Keratinocyte (primary cell): ENCODE data around the gene AKR1A1. TPM values are rescaled to one million over a fixed set of nuclear protein-coding genes. Genes with fewer than 3 reads are reported as not detected.

ENCODE experiments used
- DNase-seq: peaks from one replicate; pipeline ENCODE4 v3.0.0-alpha.2; 2011; ENCODE audit warnings: low read depth, missing footprints, low spot score
- FAIRE-seq: peaks from 2 replicates; lab custom pipeline; 2011; peaks lifted over from hg19 to GRCh38; lab: Jason Lieb, UNC
- H2AFZ ChIP-seq: 2 replicates; pipeline ENCODE4 v1.6.0; 2012; ENCODE audit warnings: low read length, control low read depth, inconsistent platforms; ENCODE audit not compliant: control insufficient read depth
- H3K27ac ChIP-seq: 2 replicates; pipeline ENCODE4 v1.5.1; 2011; ENCODE audit warnings: low read length; ENCODE audit not compliant: control insufficient read depth, insufficient read depth
- H3K27me3 ChIP-seq: 3 replicates; pipeline ENCODE4 v1.6.0; 2011; ENCODE audit warnings: low read length; ENCODE audit not compliant: control insufficient read depth, insufficient read depth; ENCODE audit errors: extremely low read depth
- H3K36me3 ChIP-seq, 2 experiments: 2 replicates in 1 of 2; 3 replicates in 1 of 2; pipeline ENCODE4 v1.5.1; 2011; ENCODE audit warnings: low read length in 2 of 2, mild to moderate bottlenecking in 1 of 2; ENCODE audit not compliant: control insufficient read depth in 2 of 2, insufficient read depth in 2 of 2; ENCODE audit errors: extremely low read depth in 1 of 2
- H3K4me1 ChIP-seq: 3 replicates; pipeline ENCODE4 v1.5.1; 2011; ENCODE audit warnings: low read length; ENCODE audit not compliant: control insufficient read depth, insufficient read depth; ENCODE audit errors: extremely low read depth
- H3K4me2 ChIP-seq: 3 replicates; pipeline ENCODE4 v1.6.0; 2011; ENCODE audit warnings: low read depth, low read length; ENCODE audit not compliant: control insufficient read depth, insufficient read depth; ENCODE audit errors: extremely low read depth
- H3K4me3 ChIP-seq, 3 experiments: fragments of 200-600 bp in 1 of 3; sonication (generic) in 1 of 3; 2 replicates in 2 of 3; 3 replicates in 1 of 3; pipeline ENCODE4 v1.5.1; 2011 to 2016; ENCODE audit warnings: low read length in 3 of 3, mild to moderate bottlenecking in 3 of 3, control low read depth in 2 of 3, inconsistent platforms in 1 of 3, low read depth in 1 of 3, mixed read lengths in 1 of 3, mixed run types in 1 of 3, moderate library complexity in 1 of 3; ENCODE audit not compliant: control insufficient read depth in 2 of 3, insufficient read depth in 2 of 3; ENCODE audit errors: extremely low read depth in 1 of 3
- H3K79me2 ChIP-seq: 2 replicates; pipeline ENCODE4 v1.6.0; 2012; ENCODE audit warnings: low read length; ENCODE audit not compliant: control insufficient read depth, insufficient read depth
- H3K9ac ChIP-seq: 3 replicates; pipeline ENCODE4 v1.6.0; 2011; ENCODE audit warnings: low read length; ENCODE audit not compliant: control insufficient read depth, insufficient read depth; ENCODE audit errors: extremely low read depth
- H3K9me1 ChIP-seq: 3 replicates; pipeline ENCODE4 v1.6.0; 2011; ENCODE audit warnings: low read length; ENCODE audit not compliant: control insufficient read depth, insufficient read depth; ENCODE audit errors: extremely low read depth
- H3K9me3 ChIP-seq: 2 replicates; pipeline ENCODE4 v1.5.1; 2012; ENCODE audit warnings: low read depth, low read length; ENCODE audit not compliant: control insufficient read depth
- H4K20me1 ChIP-seq: 3 replicates; pipeline ENCODE4 v1.6.0; 2011; ENCODE audit warnings: low read length; ENCODE audit not compliant: control insufficient read depth, insufficient read depth; ENCODE audit errors: extremely low read depth
- EZH2 ChIP-seq: IDR thresholded peaks from one replicate; pipeline ENCODE4 v1.6.1; 2012; ENCODE audit warnings: inconsistent platforms, mild to moderate bottlenecking, low read length, moderate library complexity
- dilution Hi-C: fragments of 300-500 bp; cut with MboI; formaldehyde crosslinking; loops from one replicate; pipeline ENCODE4 v1.7.0; 2020; ENCODE audit warnings: low sequenced_read_pairs; ENCODE audit not compliant: extremely low pct_ligation_motif_present
- polyA plus RNA-seq, 5 experiments: library from polyadenylated mRNA; depleted of rRNA in 3 of 5; stranded (reverse) in 3 of 5; stranded (forward) in 1 of 5; unstranded in 1 of 5; fragments of >200 nt; gene quantifications; 1 replicate in 1 of 5; 2 replicates in 3 of 5; 3 replicates in 1 of 5; pipeline versions ENCODE4 v1.2.1 to v1.2.3, GENCODE V29; 2011 to 2012; ENCODE audit warnings: missing spikeins in 2 of 5, low read depth in 1 of 5, low replicate concordance in 1 of 5
- small RNA-seq, 3 experiments: library from RNA; depleted of rRNA; stranded (forward); fragments of <200 nt; gene quantifications; one replicate each; pipeline ENCODE3, GENCODE V24; 2012; ENCODE audit warnings: low read depth in 3 of 3, low replicate concordance in 1 of 3; ENCODE audit not compliant: insufficient read length in 3 of 3
- TF ChIP-seq, protein P1 (sequence below), 3 experiments: IDR thresholded peaks in 1 of 3; conservative IDR thresholded peaks in 1 of 3; optimal IDR thresholded peaks in 1 of 3; 2 replicates in 2 of 3; 3 replicates in 1 of 3; pipeline versions ENCODE3 to v1.5.1; 2011; ENCODE audit warnings: low read length in 3 of 3, mild to moderate bottlenecking in 3 of 3, moderate library complexity in 2 of 3, control low read depth in 1 of 3, inconsistent platforms in 1 of 3; ENCODE audit not compliant: insufficient read depth in 2 of 3; ENCODE audit errors: extremely low read depth in 1 of 3

AKR1A1 gene
- polyA plus RNA-seq, 1 donor (not counting 4 experiments of a cell fraction or from before 2014, with no cell fraction given), result 107 TPM

DNA sequence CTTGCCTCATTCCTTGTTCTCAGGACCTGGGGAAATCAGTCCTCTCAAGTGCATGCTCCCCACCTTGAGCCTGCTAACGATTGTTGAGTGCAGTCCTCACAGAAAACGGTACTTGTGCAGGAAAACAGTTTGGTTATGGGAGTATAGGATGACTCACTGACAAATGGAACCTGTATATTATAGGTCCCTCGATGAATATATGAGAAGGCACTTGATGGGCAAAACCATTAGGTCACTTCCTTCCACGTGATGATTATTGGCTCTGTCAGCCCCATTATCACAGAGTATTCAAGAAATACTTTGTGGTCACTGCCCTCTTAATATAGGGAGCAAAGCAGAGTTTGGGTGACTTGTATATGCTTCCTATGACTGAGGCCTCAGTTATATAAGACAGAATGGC lies 67.0 kb downstream of the AKR1A1 start:
- H3K4me3 ChIP-seq, result no peak overlapping the region
- no peaks in the 10 kb centered on the region for H3K79me2 ChIP-seq
- H3K9me3 ChIP-seq, result no peaks in the 10 kb centered on the region
- no peak overlapping the region for H3K4me2 ChIP-seq
- no peak overlapping the region for H2AFZ ChIP-seq
- no peak for DNase-seq
- no peak for TF ChIP-seq EZH2
- TF ChIP-seq, protein P1, sequence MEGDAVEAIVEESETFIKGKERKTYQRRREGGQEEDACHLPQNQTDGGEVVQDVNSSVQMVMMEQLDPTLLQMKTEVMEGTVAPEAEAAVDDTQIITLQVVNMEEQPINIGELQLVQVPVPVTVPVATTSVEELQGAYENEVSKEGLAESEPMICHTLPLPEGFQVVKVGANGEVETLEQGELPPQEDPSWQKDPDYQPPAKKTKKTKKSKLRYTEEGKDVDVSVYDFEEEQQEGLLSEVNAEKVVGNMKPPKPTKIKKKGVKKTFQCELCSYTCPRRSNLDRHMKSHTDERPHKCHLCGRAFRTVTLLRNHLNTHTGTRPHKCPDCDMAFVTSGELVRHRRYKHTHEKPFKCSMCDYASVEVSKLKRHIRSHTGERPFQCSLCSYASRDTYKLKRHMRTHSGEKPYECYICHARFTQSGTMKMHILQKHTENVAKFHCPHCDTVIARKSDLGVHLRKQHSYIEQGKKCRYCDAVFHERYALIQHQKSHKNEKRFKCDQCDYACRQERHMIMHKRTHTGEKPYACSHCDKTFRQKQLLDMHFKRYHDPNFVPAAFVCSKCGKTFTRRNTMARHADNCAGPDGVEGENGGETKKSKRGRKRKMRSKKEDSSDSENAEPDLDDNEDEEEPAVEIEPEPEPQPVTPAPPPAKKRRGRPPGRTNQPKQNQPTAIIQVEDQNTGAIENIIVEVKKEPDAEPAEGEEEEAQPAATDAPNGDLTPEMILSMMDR (optimal IDR thresholded peaks at IDR 0.05 in 1 of 3, IDR thresholded peaks at IDR 0.05 in 1 of 3, conservative IDR thresholded peaks at IDR 0.05 in 1 of 3; ENCODE audit: extremely low read depth in 1 of 3, insufficient read depth in 2 of 3, low read length in 3 of 3), result no peak
- H4K20me1 ChIP-seq, result no peaks in the 10 kb centered on the region
- no peaks in the 10 kb centered on the region for H3K27me3 ChIP-seq
- no peak overlapping the region for H3K9ac ChIP-seq
- dilution Hi-C loops, result no loop called here
- H3K4me1 ChIP-seq, result peaks cover 15% of the 10 kb centered on the region
- H3K27ac ChIP-seq, result no peak overlapping the region
- FAIRE-seq, result no peak
- H3K36me3 ChIP-seq, result peaks cover 12 to 20% of the 10 kb centered on the region in 2 experiments
- peaks cover 2% of the 10 kb centered on the region for H3K9me1 ChIP-seq

DNA sequence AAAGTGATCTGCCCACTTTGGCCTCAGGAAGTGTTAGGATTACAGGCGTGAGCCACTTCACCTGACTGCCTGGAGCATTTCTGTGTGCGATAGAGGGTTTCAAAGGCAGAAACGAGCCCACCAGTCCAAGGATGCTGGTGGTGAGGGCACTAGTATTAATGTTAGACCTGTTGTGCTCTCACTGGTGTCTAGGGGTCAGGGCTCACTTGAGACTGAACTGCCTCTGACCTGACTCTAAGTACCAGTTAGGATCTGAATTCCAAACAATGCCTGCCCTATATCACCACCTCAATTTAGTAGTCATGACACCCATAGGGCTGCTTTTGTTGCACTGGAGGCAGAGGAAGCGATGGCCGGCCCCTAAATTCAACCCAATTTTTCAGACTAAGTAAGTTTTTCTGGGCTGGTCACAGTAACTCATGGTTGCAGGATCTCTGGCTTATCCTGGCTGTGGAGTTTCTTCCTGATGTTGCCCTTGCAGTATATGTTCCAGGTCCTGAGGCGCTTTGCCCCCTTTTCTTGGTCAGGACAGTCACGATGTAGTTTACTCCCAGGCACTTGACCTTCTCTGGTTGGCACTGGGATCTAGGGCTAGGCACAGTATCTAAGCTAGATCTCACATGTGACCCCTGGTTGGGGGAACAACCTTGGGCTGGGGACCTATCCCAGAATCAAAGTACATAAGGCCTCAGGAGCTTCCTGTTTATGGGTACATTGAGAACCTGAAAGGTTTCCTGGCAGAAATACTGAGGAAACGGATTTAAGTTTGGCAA lies 68.7 kb downstream of the AKR1A1 start:
- Histone ChIP-seq H4K20me1 (no peaks in the 10 kb centered on the region), H2AFZ (no peak overlapping the region), H3K9me3 (no peaks in the 10 kb centered on the region), H3K27me3 (no peaks in the 10 kb centered on the region), H3K9me1 (peaks cover 3% of the 10 kb centered on the region), H3K79me2 (no peaks in the 10 kb centered on the region), H3K27ac (no peak overlapping the region), H3K4me3 (no peak overlapping the region), H3K36me3 (peaks cover 12 to 20% of the 10 kb centered on the region in 2 experiments), H3K4me2 (no peak overlapping the region), H3K4me1 (peaks cover 15% of the 10 kb centered on the region), H3K9ac (no peak overlapping the region)
- TF ChIP-seq, protein P1 (optimal IDR thresholded peaks at IDR 0.05 in 1 of 3, IDR thresholded peaks at IDR 0.05 in 1 of 3, conservative IDR thresholded peaks at IDR 0.05 in 1 of 3; ENCODE audit: extremely low read depth in 1 of 3, insufficient read depth in 2 of 3, low read length in 3 of 3), result no peak
- TF ChIP-seq EZH2, result no peak
- dilution Hi-C loops, result no loop called here
- DNase-seq (no peak), FAIRE-seq (no peak)

Small RNAs within 50 kb of the gene (small RNA-seq; reads per million reads assigned to genes)
- gene AL355480.1 (0 reads per million in 3 experiments), gene AL355480.2 (0 reads per million in 3 experiments), gene AL355480.3 (0 reads per million in 3 experiments), gene AL355480.4 (0 reads per million in 3 experiments)

Other genes with a start within 250 kb of the AKR1A1 start
- gene HPDL, start 223.9 kb upstream of the AKR1A1 start, polyA plus RNA-seq, result 0.14 to 0.42 TPM (median 0.18 TPM) in 3 replicates
- gene TOE1, start 210.7 kb upstream of the AKR1A1 start, polyA plus RNA-seq, result 10.8 to 17.9 TPM (median 12.1 TPM) in 3 replicates
- gene MUTYH, start 210.4 kb upstream of the AKR1A1 start, polyA plus RNA-seq, result 8.6 to 10.8 TPM (median 10.0 TPM) in 3 replicates
- 2.0 to 3.5 TPM (median 2.2 TPM) in 3 replicates for gene TESK2, start 59.7 kb upstream of the AKR1A1 start, polyA plus RNA-seq
- gene CCDC163, start 50.8 kb upstream of the AKR1A1 start, polyA plus RNA-seq, result 1.7 to 2.2 TPM (median 1.9 TPM) in 3 replicates
- gene MMACHC, start 50.5 kb upstream of the AKR1A1 start, polyA plus RNA-seq, result 4.7 to 7.6 TPM (median 5.7 TPM) in 3 replicates
- 938 to 1,251 TPM (median 971 TPM) in 3 replicates for gene PRDX1, start 28.9 kb upstream of the AKR1A1 start, polyA plus RNA-seq
- 19.9 to 61.7 TPM (median 60.1 TPM) in 3 replicates for gene NASP, start 33.2 kb downstream of the AKR1A1 start, polyA plus RNA-seq
- 0.17 to 0.57 TPM (median 0.37 TPM) in 3 replicates for gene CCDC17, start 73.2 kb downstream of the AKR1A1 start, polyA plus RNA-seq
- gene GPBP1L1, start 135.7 kb downstream of the AKR1A1 start, polyA plus RNA-seq, result 43.4 to 65.5 TPM (median 64.1 TPM) in 3 replicates
- gene TMEM69, start 137.4 kb downstream of the AKR1A1 start, polyA plus RNA-seq, result 69.7 to 110 TPM (median 91.4 TPM) in 3 replicates
- gene IPP, start 199.8 kb downstream of the AKR1A1 start, polyA plus RNA-seq, result 6.7 to 10.0 TPM (median 8.3 TPM) in 3 replicates